GM18498 (cell line): ENCODE measurements around the gene AEN.
"Not testable (repeated sequence)": the region's sequence is repeated elsewhere in the genome, so short reads cannot be mapped to it uniquely, and the experiment has no call there.

Source experiments
- ATAC-seq: cut with Tn5 transposase; IDR thresholded peaks from one replicate; pipeline ENCODE4 v1.9.1; 2021; ENCODE audit warnings: mild to moderate bottlenecking, moderate library complexity; ENCODE audit not compliant: unreplicated experiment

AEN gene

DNA sequence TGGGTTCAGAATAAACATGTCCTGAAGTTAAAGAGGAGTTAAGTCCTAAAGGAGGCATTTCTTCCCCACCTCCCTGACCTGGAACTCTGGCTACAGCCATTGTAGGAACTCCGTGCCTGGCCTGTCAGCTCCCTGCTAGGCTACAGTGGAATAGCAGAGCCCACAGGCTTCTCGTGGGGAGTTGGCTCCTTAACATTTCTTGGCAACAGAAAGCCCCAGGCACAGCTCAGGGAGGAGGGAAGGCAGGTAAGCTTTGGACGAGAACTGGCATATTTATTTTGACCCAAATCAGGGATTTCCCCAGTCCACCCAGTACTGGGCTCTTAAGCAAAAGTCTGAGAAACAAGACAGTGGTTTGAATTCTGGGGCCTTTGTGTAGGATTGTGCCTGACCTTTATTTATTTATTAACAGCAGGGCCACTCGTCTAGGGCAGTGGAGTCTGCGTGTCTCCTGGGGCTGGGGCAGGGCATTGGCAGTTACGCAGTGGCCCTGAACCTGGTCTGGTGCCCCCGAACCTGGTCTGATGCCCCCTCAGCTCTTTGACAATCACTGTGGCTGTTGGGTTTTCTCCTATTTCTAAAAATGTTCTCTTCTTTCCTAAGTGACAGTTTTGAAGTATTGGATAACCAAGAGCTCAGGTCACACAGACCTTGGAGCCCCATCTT is 9.8 kb downstream of the AEN start:
- no peak for ATAC-seq

DNA sequence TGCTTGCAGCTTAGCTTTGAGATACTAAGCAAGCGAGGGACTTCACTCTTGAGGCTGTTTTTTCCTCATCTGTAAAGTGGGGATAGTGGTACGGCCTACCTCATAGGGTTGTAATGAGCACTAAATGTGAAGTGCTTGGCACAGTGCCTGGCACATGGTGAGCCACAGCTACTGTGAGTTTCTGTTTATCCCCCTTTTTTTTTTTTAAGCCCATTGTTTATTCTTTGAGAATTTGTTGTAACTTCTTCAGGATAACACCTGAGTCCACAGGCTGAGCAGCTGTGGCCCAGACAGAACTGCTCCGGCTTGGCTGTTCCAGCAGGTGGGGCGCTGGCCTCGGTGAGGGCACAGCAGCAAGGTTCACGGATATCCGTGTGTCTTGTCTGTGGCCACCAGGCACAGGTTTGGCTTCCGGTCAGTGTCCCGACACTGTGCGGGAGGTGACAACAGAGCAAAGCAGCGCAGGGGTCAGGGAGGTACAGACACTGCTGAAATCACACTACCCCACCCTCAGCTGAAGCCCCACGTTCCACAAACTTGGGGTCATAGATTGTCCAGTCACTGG is 10.4 kb downstream of the AEN start:
- ATAC-seq, result no peak

DNA sequence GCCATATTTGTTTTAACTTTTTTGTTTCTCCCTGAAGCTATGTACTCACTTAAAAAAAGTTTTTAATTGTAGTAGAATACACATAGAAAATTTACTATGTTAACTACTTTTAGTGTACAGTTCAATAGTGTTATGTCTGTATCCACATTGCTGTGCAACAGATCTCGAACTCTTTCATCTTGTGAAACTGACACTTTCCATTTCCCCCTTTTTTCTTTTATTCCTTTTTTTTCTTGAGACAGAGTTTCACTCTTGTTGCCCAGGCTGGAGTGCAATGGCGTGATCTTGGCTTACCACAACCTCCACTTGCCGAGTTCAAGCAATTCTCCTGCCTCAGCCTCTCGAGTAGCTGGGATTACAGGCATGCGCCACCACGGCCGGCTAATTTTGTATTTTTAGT is 11.7 kb downstream of the AEN start:
- not testable (repeated sequence) for ATAC-seq

DNA sequence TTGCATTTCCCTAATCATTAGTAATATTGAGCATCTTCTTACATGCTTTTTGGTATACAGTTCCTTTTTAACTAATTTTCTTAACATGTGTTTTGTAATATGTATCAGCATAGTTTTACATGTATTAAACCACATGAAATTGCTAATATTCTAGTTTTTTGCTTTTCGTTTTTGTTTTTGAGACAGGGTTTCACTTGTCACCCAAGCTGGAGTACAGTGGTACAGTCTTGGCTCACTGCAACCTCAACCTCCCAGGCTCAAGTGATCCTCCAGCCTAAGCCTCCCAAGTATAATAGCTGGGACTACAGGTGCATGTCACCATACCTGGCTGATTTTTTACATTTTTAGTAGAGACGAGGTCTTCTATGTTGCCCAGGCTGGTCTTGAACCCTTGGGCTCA is 13.3 kb downstream of the AEN start:
- ATAC-seq, result no peak

DNA sequence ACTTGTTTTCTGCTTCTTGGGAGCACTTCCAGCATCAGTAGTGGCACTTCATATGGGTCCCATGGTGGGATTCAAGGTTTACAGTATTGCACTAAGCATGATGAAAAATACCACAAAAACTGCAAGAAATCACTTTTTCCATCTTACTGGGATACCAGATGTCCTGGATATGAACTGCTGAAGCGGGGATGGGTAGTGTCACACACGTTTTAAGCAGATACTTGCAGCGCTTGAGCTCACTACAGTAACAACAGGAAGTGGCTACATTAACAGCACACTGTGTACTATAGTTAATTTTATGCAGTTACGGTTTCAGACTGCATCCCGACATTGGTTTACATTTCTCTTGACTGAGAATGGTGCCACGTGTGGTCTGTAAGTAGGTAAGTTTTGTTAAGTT is 14.2 kb downstream of the AEN start:
- peak; percentile 35 for ATAC-seq

DNA sequence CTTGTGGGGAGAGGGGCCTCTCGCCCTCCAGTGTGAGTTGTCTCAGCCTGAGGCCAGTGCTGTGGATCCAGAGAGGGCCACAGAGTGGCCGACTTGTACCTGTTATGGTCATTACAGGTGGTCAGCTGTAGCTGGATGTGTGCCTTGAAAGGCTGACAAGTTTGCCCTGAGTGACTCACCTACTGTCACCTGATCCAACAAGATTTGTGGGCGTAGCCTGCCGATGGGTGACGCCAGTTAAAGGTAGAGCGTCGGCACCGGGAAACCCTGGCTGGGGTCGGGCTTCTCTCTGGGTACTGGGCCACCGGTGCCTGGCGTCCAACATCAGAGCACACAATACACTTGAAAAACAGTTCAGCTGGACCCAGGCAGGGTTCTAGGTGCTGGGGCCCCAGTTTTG is 14.9 kb downstream of the AEN start:
- ATAC-seq, result no peak

DNA sequence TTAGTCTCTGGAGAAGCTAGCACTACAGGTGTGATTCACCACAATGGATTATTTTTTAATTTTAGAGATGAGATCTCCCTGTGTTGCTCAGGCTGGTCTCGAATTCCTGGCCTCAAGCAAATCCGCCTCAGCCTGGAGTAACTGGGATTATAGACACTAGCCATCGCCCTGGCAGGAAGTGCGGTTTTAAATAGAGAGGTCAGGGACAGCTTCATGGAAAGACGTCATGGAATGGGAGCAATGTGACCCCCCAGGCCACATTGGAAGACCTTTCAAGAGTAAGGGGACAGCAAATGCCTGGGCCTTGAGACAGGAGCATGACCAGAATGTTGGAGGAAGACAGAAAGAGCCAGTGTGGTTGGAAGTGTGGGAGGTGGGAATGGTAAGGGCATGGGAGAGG is 15.5 kb downstream of the AEN start:
- no peak for ATAC-seq

DNA sequence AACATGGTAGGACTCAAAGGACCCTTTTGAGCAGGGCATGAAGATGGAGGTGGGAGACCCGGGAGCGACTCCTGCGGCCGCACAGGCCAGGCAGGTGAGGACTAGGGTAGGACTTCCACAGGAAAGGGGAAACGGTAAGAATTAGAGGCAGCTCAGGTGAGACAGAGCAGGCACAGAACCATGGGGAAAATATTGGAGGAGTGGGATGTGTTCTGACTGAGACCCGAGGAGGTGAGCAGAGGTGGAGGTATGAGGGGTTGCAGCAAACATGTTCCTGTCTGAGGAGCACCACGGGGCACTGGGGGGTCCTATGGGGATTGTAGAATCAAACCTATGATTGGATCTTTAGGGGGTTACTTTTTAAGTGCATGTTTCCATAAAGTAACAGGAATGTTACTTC is 16.3 kb downstream of the AEN start:
- ATAC-seq, result no peak

DNA sequence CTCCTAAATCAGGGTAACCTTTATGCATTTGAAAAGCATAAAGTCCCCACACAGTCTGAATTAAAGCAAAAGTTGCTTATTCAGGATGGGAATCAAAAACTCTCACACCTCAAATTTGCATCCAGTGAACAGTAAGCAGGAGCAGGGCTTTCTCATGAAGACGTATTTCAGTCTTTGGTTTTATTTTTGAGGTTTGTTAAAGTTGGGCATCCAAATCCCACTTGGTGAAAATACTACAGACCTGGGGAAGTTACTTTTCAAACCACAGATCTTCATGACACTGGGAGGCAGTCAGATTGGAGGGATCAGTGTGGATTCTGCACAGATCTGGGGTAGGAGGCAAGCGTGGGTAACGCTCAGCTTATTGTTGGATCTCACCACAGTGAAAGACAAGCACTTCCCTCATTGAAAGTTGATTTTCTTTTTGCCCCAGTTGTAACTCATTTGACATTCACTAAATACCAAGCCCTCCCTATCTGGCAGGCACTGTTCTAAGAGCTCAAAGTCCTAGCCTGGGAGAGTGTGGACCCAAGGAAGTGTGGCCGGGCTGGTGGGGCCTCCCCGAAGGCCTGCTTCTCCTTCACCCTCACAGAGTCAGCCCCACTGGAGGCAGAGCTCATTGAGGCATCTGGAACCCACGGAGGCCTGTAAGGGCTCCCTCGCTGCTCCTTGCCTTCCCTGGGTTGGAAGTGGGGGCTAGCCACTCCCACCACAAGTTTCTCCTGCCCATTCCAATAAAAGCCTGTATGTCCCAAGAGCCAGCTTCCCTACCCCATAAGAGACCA is 16.9 kb downstream of the AEN start:
- ATAC-seq, result no peak

DNA sequence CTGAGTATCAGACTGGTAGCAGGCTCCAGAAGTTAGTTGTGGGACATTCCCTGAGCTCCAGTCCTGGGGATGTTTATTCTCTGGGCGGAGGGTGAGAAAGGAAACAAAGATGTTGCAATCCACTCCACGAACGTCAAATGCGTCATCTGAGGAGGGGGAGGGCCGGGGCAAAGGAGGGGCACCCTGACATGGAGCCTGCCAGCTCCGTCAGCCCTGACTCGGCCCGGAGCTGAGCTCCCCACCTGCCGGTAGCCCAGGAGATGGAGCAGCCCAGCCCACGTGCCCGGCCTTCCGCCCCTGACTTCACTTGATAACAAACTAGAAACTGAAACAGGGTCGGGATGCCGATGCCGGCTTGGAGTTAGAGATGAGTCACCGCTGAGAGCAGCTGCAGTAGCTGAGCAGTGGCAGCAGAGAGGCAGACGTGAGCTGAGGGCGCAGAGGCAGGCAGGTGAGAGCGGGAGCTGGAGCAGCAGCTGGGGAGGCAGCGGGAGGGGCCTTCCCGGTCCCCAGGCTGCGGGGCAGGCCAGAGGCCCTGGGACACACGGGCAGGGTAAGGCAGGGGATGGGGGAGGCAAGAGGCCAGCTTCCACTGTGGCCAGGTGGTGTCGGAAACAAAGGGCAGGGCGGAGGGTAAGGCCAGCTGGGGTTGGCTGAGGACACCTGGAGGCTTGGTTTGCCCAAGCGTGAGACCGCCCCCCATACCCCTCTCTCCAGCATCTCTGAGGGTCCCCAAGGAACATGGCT is 17.7 kb downstream of the AEN start, which contains the start of gene ISG20:
Gene ISG20, plus strand, starts transcription at position 391 of the 747 bp plus-strand sequence. Its CDS starts 351 bp downstream, at position 742.
- ATAC-seq, result peak; percentile 74

DNA sequence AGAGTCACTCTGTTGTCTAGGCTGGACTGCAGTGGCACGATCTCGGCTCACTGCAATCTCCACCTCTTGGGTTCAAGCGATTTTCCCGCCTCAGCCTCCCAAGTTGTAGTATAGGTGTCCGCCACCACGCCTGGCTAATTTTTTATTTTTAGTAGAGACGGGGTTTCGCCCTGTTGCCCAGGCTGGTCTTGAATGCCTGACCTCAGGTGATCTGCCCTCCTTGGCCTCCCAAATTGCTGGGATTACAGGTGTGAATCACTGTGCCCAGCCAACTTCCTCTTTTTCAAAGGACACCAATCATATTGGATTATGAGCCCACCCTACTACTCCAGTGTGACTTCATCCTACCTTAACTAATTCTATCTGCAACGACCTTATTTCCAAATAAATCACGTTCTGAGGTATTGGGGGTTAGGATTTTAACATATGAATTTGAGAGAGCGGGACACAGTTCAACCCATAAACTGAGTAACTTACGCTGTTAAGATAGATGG is 20.9 kb downstream of the AEN start:
- no peak for ATAC-seq

DNA sequence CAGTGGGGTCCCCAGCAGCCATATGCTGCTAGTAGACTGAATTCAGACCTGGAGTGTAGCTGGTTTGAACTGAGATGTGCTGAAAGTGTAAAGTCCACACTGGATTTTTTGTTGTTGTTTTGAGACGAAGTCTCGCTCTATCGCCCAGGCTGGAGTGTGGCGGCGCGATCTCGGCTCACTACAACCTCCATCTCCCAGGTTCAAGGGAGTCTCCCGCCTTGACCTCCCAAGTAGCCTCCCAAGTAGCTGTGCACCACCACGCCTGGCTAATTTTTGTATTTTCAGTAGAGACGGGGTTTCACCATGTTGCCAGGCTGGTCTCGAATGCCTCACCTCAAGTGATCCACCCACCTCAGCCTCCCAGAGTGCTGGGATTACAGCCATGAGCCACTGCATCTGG is 21.4 kb downstream of the AEN start:
- ATAC-seq, result not testable (repeated sequence)

DNA sequence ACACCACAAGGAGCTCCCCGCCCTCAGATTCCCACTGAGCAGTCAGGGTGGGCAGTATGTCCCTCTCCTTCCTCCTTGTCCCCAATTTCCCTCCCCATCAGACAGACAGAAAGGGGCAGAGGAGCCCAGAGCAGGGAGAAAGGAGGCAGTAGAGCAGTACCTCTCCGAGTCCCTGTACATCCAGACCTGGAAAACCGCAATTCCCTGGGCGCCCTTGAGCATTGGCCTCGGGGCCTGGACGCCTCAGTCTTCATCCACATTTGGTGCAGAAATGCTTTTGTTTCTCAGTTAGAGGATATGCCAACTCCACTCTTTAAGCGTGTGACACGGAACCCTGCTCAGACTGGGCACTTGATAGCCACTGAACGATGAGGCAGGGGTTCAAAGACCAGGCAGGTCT is 23.6 kb downstream of the AEN start:
- no peak for ATAC-seq

DNA sequence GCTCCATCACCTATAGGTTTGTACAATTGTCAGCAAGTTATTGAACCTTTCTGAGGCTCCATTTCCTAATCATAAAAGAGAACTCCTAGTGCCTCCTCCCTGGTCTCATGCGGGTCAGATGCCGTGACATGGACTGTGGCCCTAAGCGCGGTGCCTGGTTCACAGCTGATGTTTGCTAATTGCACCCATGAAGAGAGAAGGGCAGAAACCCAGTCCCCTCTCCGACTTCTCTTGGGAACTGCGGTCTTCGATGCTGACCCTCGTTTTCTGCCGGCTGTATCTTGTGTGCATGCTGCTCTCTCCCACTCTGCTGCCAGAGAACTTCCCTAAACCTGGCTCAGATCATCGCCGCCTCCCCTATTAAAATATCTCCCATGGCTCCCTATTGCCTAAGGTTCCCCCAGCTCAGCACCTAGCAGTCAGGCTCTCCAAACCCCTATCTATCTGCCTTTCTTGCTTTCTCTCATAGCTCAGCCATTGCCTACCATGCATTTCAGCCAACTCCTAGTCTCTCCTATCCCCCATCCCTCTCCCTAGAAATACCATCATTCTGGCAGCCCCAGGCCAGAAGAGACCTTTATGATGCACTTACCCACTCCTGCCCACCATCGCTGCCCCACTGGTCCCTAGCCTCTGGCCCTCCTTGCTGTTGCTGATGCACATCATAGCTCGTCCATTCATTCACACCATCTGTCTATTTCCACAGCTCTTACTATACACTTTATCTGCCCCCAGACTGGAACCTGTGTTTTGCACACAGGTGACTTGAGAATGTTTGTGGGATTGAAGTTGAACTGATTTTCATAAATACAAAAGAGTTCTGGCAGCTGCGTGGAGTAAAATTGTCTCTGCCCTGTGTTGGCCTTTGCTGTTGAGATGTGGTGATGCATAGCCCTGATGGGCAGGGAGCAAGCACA is 24.3 kb downstream of the AEN start:
- ATAC-seq, result no peak

DNA sequence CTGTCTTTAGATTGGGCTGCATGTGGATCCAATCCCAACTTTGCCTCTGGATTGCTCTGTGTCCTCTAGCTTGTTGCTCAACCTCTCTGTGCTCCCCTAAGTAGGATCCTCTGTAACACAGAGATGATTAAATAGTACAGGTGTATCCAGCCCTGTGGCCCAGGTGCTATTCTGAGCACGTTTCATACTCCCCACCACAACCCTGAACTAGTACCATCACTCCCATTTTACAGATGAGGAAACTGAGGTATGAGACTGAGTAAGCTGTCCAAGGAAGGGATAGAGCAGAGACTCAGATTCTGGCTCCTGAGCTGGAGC is 24.9 kb downstream of the AEN start:
- no peak for ATAC-seq

DNA sequence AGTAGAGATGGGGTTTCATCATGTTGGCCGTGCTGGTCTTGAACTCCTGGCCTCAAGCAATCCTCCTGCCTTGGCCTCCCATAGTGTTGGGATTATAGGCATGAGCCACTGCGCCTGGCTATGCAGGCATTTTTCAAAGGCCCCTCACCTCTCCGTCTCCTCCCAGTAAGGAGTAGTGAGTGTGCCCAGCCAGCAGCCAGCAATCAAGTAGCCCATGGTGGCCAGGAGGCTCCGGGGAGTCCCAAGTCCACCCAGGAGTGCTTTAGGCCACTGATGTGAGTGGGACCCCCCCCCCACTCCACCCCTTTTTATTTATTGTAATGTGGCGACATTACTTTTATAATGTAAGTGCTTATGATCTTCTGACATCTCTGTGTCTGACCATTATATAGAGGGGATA is 25.8 kb downstream of the AEN start:
- no peak for ATAC-seq

DNA sequence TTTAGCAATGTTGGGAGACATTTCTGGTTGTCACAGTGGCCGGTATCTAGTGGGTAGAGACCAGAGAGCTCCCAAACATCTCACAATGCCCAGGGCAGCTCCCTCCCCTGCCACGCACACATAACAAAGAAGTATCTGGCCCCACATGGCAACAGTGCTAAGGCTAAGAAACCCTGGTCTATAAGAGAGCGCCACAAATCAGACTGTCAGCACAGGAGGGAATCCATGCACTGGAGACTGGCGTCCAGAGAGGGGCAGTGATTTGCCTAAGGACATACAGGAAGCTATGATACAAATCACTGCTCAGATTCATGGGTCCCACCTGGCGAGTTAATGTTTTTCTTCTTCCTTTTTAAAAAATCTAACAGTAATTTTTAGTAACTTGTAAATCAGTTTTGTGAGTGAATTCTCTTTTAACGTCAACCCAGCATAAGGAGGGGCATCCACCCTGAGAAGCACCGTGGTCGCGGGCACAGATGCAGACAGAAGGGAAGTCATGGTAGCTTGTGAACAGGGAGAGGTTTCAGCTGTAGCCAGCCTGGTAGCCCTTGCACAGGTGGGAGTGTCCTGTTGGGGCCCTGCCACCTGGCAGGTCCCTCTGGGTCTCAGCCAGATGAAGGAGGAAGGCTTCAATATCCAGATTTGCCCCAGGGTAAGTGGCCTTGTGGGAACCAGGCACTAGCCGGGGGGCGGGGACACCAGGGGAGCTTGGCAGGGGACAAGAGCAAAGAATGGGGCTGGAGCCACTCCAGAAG is 26.4 kb downstream of the AEN start:
- no peak for ATAC-seq

DNA sequence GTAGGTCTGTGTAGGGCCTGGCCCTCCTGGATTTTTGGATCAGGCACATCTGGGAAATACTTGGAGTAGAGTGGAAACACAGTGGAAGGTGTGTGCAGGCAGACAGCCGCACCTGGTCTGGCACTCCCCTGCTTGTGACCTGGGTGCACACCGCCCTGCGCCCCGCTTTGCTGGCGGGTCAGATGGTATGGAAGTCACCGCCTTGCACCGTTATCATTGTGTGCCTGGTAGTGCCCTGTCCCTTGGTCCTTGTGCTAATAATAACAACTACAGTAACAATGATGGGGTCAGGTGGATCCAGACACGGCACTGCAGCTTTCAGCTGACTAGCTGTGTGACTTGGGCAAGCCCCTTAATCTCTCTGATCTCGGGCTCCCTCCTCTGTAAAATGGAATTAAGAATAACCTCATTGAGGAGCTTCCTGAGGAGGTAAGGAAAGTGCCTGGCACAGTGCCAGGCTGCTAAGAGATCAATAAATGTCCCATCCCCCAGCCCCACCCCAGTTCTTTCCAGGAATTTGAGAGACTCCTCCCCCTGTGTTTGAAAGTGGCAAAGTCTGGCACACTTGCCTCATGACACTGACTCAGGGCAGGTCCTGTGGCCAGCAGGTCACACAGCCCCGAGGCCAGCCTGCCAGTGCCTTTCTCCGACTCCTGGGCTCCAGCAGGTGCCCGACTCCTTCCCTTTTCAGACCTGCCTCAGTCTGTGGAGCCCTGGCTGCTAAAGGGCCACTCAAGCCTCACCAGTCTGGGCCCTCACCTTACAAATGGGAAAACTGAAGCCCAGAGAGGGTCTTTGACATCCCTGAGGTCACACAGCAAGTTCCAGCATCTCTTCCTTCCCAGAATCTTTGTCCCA is 27.4 kb downstream of the AEN start:
- no peak for ATAC-seq

DNA sequence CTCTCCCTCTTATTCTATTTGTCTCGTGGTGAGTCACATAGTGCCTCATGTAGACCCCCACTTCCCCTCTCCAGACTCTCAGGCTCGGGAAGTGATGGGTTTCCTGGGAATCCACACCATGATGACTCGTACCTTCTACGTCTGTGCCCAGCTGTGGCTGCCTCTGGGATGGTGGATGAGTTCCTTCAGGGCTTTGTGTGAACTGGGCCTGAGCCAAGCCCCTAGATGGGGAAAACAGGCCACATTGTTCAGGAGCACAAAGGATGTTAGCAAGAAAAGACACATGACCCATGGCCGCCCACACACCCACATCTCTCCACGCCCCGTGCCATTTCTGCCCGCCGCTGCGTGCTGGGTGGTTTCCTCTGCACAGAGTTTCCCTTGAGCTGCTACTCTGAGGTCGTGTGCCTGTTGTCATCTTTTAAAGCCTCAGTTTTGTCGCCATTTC is 28.2 kb downstream of the AEN start:
- ATAC-seq, result peak; percentile 81
